HS-27A (cell line): ENCODE data around the gene THRAP3.

ENCODE experiments used
- DNase-seq: peaks from one replicate; pipeline ENCODE4 v3.0.0-alpha.2; 2012; ENCODE audit warnings: low read depth, missing footprints

The THRAP3 gene

DNA sequence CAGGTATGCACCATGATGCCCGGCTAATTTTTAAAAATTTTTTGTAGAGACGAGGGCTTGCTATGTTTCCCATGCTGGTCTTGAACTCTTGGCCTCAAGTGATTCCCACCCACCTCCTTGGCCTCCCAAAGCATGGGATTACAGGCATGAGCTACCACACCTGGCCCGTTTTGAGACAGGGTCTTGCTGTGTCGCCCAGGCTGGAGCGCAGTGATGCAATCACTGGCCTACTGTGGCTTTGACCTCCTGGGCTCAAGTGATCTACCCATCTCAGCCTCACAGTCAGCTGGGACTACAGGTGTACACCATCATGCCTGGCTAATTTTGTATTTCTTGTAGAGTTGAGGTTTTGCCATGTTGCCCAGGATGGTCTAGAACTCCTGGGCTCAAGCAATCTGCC, 74.4 kb downstream of the THRAP3 start:
- DNase-seq = no peak

- no peak for DNase-seq
These were observed 76.3 kb downstream of the THRAP3 start for GRCh38 chr1:36300526-36300925.

- DNase-seq = no peak
These were observed 77.0 kb downstream of the THRAP3 start for GRCh38 chr1:36301220-36301619.

DNA sequence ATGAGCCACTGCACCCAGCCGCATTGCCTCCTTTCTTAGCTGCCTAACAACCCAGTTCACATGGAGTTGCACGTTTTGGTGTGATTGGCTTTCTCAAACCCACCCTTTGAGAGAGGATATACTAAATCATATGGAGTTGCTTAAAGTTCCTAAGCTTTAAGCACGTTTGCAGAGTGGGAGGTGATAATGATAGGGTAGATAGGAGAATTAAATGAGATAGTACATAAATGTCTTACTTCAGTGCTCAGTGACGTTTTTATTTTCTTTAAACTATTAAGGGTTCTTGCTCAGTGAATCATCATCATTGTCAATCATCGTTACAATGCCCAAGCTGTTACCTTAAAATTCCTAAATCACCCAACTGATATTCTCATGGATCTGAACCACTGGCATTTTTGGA, 79.0 kb downstream of the THRAP3 start:
- DNase-seq = no peak

- DNase-seq = no peak
These were observed 79.6 kb downstream of the THRAP3 start for GRCh38 chr1:36303650-36304360.

- no peak for DNase-seq
These were observed 80.3 kb downstream of the THRAP3 start for GRCh38 chr1:36304521-36304920.

DNA sequence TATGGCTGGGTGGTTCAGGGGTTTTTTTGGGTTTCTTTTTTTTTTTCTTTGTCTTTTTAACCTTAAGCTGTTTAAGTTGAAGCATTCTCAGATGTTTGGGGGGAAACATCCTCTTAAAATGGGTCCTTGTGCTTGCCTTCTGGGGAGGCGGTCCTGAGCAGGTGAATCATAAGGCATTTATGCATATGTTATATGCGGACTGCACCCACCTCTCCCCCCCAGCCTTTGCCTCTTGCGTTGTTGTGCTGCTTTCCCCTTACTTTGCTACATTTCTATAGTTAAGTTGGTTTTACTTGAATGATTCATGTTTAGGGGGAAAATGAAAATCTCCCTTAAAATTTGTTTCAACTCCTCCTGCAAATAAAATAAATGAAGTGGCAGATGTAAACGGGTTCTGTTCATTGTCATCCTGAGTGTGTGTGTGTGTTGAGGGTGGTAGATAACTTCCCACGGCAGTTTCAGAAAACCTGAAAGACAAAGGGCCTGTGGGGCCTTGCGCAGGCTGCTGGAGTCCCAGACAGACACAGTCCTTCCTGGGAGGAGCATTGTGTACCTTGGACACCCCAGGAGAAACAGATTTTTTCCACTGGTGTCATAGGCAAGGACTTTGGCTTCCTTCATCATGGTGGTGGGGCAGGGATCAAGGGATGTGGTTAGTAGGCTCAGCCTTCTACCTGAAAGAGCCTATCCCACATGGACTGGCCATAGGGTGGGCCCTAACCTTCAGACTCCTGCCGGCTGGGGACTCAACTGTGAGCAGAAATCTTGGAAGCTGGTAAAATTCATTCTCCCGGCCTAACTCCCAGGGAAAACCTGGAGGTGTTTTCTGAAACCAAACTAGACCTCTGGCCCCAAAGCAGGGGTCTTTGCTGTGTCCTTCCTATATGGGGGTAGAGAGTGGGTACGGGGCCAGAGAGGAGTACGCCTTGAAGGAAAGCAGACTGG, 81.0 kb downstream of the THRAP3 start:
- DNase-seq = no peak

- DNase-seq = no peak
These were observed 81.6 kb downstream of the THRAP3 start for GRCh38 chr1:36305915-36306209.

DNA sequence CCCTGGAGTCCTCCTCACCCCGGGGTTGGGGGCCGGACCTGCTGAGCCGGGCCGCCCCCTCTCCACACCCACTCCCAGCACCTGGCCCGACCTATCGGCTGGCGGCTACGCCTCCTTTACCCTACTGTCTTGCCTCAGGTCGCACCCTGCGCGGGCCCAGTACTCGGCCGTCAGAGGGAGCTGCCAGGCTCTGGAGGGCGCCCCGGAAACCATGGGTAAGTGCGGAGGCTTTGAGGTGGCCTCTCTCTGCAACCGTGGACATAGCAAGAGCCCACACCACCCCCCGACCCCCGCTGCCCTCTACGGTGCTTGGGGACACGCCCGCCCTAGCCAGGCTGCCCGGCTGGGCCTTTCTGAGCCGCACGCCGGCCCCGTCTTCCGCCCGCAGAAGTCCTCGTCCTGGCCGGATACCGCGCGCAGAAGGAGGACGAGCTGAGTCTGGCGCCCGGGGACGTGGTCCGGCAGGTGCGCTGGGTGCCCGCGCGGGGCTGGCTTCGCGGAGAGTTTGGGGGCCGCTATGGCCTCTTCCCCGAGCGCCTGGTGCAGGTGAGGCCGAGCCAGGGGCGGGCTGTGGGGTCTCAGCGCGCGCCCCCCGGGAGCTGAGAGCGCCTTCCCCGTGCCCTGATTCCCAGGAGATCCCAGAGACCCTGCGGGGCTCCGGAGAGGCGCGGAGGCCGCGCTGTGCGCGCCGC, 82.1 kb downstream of the THRAP3 start, which contains the start of gene SH3D21:
Gene SH3D21, plus strand, starts transcription at position 159 of the 692 bp plus-strand sequence. Its CDS starts 53 bp downstream, at position 212.
- DNase-seq = no peak

DNA sequence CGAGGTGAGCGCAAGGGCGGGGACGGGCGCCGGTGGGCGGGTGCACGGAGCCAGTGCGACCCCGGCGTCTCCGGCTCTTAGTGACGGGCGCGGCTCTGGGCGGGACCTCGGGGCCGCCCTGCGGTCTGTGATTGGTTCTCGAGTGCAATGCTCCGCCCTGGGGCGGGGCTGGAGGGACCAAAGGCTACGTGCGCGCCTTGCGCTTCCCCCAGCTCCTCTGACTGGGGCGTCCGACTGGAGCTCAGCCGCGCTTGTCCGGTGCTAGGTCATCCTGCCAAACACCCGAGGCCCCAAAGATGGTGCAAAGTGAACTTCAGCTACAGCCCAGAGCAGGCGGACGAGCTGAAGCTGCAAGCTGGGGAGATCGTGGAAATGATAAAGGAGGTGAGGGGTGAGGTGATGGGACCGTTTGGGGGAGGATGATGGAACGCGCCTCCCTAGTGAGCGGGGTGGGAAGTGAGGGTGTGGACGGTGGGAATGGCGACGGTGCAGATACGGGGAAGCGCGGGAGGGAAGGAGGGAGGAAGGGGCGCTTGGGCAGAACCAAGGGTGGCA, 82.7 kb downstream of the THRAP3 start:
- no peak for DNase-seq

GRCh38 chr1:36307601-36308330, 83.5 kb downstream of the THRAP3 start:
- DNase-seq = no peak

- no peak for DNase-seq
These were observed 85.2 kb downstream of the THRAP3 start for GRCh38 chr1:36309397-36309796.

- DNase-seq = no peak
These were observed 96.1 kb downstream of the THRAP3 start for GRCh38 chr1:36320291-36320761.

DNA sequence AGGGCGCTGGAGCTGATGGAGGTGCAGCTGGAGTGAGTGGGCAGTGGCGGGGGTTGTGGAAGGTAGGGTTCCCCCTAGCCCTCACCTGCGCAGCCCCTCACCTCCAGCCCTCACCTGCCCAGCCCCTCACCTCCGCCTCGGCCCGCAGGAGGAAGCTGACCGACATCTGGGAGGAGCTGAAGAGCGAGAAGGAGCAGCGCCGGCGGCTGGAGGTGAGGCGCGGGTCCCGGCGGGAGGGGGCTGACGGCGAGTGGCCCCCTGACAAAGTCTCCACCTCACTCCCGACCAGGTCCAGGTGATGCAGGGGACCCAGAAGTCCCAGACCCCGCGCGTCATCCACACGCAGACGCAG, 96.5 kb downstream of the THRAP3 start:
- DNase-seq = no peak

DNA sequence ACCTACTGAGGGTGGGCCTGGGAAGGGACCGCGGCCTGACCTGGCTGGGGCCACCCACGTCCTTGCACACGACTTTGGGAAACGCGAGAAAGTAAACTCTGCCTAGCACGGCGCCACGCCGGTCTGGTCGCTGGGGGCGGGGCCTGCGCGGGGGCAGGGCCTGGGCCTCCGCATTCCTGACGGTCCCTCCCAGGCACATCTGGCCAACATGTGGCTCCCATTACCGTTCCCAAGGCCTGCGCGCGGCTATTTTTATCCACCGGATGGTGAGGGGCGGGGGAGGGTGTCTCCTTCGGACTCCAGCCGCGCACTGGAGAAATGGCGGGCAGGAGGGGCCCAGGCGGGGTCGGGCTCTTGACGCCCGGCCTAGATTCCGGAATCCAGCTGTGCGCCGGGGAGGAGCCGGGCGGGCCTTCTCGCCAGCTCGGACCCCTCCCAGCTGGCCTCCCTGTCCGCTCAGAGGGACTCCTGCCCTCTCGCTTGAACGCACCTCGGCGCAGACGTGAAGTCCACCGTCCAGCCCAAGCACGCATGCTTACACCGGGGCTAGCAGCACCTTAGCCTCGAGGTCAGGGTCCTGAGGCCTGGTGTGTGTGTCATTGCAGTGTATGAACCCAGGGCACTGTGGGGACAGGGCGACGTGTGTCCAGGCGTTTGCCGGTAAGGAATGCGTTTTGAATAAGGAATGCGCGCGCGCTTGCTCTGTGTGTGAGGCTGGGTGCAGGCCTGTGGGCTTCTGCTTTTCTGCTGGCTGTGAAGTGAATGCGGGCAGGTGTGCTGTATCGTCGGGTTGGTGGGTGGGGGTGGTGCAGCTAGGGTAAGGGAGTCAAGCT, 97.1 kb downstream of the THRAP3 start:
- DNase-seq = no peak

- DNase-seq = no peak
These were observed 98.0 kb downstream of the THRAP3 start for GRCh38 chr1:36322041-36322785.

DNA sequence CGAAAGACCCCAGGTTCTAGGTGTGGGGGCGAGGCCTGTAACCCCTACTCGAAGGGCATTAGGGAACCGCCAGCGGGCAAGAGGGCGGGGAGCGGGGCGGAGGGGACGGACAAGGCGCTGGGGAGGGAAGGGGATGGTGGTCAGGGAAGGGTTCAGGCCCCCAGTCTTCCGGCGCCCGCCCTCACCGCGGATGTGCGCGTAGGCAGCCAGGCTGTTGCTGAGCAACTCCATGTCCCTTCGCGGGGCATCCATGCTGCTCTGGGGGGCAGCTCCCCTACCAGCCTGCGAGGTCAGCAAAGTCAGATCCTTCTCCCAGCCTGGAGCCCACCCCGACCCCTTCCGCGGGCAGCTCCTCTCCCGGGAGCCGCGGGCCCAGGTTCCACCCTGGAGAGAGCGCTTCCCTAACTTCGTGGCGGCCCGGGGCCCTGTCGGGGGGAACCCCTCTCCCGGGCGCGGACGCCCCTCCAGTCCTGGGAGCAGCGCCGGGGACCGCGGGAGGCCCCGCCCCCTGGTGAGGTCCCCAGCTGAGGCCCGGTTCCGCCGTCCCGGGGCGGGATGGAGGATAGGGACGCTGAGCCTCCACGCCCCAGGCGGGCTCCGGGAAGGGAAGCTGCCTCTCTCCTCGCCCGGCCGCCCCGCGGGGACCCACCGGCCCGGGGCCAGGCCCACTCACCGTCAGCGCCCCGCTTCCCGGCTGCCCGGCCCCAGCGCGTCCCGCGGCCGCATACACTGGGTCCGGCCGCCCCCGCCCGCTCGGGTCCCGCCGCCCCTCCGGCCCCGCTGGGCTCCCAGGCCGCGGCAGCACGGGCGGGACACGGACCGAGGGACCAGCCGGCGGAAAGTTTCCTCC, 98.8 kb downstream of the THRAP3 start:
- no peak for DNase-seq

GRCh38 chr1:36323636-36324352, 99.6 kb downstream of the THRAP3 start, which contains the start of gene EVA1B:
TSS of gene EVA1B (minus strand) at chr1:36323645. CDS start at chr1:36323037, 608 bp downstream.
- DNase-seq = no peak
